Left kidney (tissue), 8 donors: Measurements from ENCODE around the gene MYT1. TPM values are rescaled to one million over a fixed set of nuclear protein-coding genes. Genes with fewer than 3 reads are reported as not detected.
"Not testable (repeated sequence)": the region's sequence is repeated elsewhere in the genome, so short reads cannot be mapped to it uniquely, and the experiment has no call there.

Experiments used
- DNase-seq: peaks from one replicate; pipeline ENCODE4 v3.0.0-alpha.2; 2013
- long read RNA-seq, 8 donors: transcript quantifications; one replicate each; lab custom pipeline, GENCODE V29; 2026
- polyA plus RNA-seq: library from polyadenylated mRNA; unstranded; fragments of 120-200 nt; gene quantifications from one replicate; pipeline ENCODE4 v1.2.1, GENCODE V29; 2013; ENCODE audit not compliant: insufficient read length

The MYT1 gene
- polyA plus RNA-seq, result 0.33 TPM
- long read RNA-seq, donor 1, result 0 reads
- long read RNA-seq, donor 2, result 0 reads
- long read RNA-seq, donor 3, result 0 reads
- long read RNA-seq, donor 4, result 0 reads
- long read RNA-seq, donor 5, result 0 reads
- long read RNA-seq, donor 6, result 0 reads
- long read RNA-seq, donor 7, result 0 reads
- long read RNA-seq, donor 8, result 0 reads

- no peak for DNase-seq
Measured at GRCh38 chr20:64164123-64164836, at the start of gene MYT1. Gene MYT1, plus strand, starts transcription at chr20:64164452. Its CDS starts 34,410 bp downstream, at chr20:64198862.

GRCh38 chr20:64115171-64115911 is 48.9 kb upstream of the MYT1 start:
- no peak for DNase-seq

GRCh38 chr20:64116016-64116415 is 48.2 kb upstream of the MYT1 start:
- DNase-seq, result no peak

GRCh38 chr20:64116541-64117431 is 47.5 kb upstream of the MYT1 start:
- DNase-seq, result no peak

- DNase-seq, result not testable (repeated sequence)
Measured at GRCh38 chr20:64117432-64117777, 46.8 kb upstream of the MYT1 start.

GRCh38 chr20:64119301-64119680 is 45.0 kb upstream of the MYT1 start:
- DNase-seq, result no peak

GRCh38 chr20:64119681-64120341 is 44.4 kb upstream of the MYT1 start:
- DNase-seq, result no peak

GRCh38 chr20:64121586-64121985 is 42.7 kb upstream of the MYT1 start:
- no peak for DNase-seq

- DNase-seq, result not testable (repeated sequence)
Measured at GRCh38 chr20:64122927-64123326, 41.3 kb upstream of the MYT1 start.

GRCh38 chr20:64123517-64123916 is 40.7 kb upstream of the MYT1 start:
- DNase-seq, result not testable (repeated sequence)

- no peak for DNase-seq
Measured at GRCh38 chr20:64129146-64129782, 35.0 kb upstream of the MYT1 start.

GRCh38 chr20:64130271-64130670 is 34.0 kb upstream of the MYT1 start:
- DNase-seq, result no peak

- no peak for DNase-seq
Measured at GRCh38 chr20:64130876-64131275, 33.4 kb upstream of the MYT1 start.

- DNase-seq, result no peak
Measured at GRCh38 chr20:64131406-64131805, 32.8 kb upstream of the MYT1 start.

- no peak for DNase-seq
Measured at GRCh38 chr20:64133951-64134407, 30.3 kb upstream of the MYT1 start.

GRCh38 chr20:64134744-64135143 is 29.5 kb upstream of the MYT1 start:
- not testable (repeated sequence) for DNase-seq

GRCh38 chr20:64136004-64136710 is 28.1 kb upstream of the MYT1 start:
- DNase-seq, result no peak

GRCh38 chr20:64137598-64138031 is 26.6 kb upstream of the MYT1 start:
- no peak for DNase-seq

- no peak for DNase-seq
Measured at GRCh38 chr20:64138276-64138815, 25.9 kb upstream of the MYT1 start.
